Spleen (tissue), 7 donors: ENCODE measurements around the gene MXD1.

Source experiments
- POLR2A ChIP-seq, 3 donors: fragments of 450-650 bp; IDR thresholded peaks; one replicate each; pipeline ENCODE4 v1.5.1; 2017; ENCODE audit warnings: antibody characterized with exemption in 3 of 3, mild to moderate bottlenecking in 1 of 3
- TF ChIP-seq, protein P1 (sequence below), 11 experiments: fragments of 200-600 bp in 7 of 11; fragments of 450-650 bp in 4 of 11; sonication (generic) in 4 of 11; IDR thresholded peaks in 8 of 11; conservative IDR thresholded peaks in 3 of 11; 1 replicate in 7 of 11; 2 replicates in 4 of 11; pipeline versions ENCODE4 v1.4.0 to v1.8.0; 2016 to 2021; ENCODE audit warnings: antibody characterized with exemption in 11 of 11, inconsistent platforms in 4 of 11, mild to moderate bottlenecking in 1 of 11
- donor health status: DM: no; HTN: no; CAD: no; lungs with moderate emphysema.
- donor health status: DM: no; HTN: no; CAD: no.
- donor health status: DM: no; HTN: no; CAD: no.

DNA sequence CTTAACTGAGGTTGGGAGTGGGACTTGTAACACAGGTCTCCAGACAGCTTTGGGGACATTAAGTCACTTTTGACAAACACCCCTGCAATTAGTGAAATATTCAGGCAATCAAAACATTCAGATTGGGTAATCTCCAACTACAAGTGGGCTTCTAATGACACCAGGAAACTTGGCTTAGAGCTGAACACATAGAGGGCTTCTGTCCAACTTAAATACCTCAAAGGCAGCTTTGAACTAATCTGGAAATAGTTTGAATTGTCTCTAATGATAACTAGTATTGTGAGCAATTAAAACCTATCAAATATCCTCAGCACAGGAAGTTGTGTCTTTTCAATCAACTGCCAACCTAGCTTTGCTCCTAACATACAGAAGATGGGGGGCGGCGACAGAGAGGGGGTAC is 51.6 kb downstream of the MXD1 start:
- TF ChIP-seq, protein P1, sequence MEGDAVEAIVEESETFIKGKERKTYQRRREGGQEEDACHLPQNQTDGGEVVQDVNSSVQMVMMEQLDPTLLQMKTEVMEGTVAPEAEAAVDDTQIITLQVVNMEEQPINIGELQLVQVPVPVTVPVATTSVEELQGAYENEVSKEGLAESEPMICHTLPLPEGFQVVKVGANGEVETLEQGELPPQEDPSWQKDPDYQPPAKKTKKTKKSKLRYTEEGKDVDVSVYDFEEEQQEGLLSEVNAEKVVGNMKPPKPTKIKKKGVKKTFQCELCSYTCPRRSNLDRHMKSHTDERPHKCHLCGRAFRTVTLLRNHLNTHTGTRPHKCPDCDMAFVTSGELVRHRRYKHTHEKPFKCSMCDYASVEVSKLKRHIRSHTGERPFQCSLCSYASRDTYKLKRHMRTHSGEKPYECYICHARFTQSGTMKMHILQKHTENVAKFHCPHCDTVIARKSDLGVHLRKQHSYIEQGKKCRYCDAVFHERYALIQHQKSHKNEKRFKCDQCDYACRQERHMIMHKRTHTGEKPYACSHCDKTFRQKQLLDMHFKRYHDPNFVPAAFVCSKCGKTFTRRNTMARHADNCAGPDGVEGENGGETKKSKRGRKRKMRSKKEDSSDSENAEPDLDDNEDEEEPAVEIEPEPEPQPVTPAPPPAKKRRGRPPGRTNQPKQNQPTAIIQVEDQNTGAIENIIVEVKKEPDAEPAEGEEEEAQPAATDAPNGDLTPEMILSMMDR (IDR thresholded peaks at IDR 0.05 in 8 of 11, conservative IDR thresholded peaks at IDR 0.05 in 3 of 11): no peak
- TF ChIP-seq POLR2A (IDR thresholded peaks at IDR 0.05): no peak
